Stimulated activated CD8-positive, alpha-beta memory T cell treated with anti-CD3 and anti-CD28 coated beads, Interleukin-15, amount 100 ng/mL, for 1 hour (primary cell): ENCODE data around the gene SLC39A9.
"Not testable (repeated sequence)": the region's sequence is repeated elsewhere in the genome, so short reads cannot be mapped to it uniquely, and the experiment has no call there.

ENCODE experiments used
- DNase-seq: peaks from one replicate; pipeline ENCODE4 v3.0.0-alpha.2; 2020; ENCODE audit warnings: low read depth

The SLC39A9 gene

DNA sequence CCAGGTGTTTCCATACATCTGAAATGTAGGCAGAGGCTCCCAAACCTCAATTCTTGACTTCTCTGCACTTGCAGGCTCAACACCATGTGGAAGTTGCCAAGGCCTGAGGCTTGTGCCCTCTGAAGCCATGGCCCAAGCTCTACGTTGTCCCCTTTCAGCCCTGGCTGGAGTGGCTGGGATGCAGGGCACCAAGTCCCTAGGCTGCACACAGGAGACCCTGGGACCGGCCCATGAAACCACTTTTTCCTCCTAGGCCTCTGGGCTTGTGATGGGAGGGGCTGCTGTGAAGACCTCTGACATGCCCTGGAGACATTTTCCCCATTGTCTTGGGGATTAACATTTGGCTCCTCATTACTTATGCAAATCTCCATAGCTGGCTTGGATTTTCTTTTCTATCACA, 79.6 kb downstream of the SLC39A9 start:
- not testable (repeated sequence) for DNase-seq

DNA sequence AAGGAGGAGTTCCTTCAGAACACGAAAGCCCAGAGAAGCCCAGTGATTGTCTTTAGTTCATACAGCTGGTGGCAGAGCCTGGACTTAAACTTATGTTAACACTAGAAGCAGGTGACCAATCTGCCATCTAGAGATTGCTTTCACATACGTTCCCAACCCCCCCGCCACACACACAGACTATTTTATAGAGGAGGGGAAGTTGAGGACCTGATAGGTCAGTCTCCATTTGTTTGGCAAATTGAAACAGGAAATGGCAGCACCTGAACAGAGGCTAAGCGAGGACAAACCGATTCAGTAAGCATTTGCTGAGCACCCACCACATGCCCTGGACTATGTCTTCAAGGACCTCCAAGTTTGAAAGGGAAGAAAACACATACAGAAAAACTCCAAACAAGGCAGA, 81.2 kb downstream of the SLC39A9 start:
- DNase-seq, result no peak

DNA sequence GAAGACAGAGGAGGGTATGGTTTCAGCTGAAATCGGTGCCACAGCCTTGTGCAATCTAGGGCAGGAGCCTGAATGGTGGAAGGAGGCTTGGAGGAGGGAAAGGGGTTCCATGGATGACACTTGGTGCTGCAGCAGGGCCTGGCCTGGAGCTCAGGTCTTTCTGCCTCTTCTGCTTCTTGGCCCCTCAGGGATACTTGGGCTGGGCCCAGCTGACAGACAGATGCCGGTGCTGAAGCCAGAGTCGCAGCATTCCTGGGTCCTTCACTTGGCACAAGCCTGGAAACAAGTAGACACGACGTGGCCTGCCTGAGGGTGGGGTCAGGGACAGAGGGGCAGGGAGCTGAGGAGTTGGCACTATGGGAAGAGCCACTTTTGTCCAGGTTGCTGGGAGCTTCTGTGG, 81.6 kb downstream of the SLC39A9 start:
- DNase-seq, result no peak

DNA sequence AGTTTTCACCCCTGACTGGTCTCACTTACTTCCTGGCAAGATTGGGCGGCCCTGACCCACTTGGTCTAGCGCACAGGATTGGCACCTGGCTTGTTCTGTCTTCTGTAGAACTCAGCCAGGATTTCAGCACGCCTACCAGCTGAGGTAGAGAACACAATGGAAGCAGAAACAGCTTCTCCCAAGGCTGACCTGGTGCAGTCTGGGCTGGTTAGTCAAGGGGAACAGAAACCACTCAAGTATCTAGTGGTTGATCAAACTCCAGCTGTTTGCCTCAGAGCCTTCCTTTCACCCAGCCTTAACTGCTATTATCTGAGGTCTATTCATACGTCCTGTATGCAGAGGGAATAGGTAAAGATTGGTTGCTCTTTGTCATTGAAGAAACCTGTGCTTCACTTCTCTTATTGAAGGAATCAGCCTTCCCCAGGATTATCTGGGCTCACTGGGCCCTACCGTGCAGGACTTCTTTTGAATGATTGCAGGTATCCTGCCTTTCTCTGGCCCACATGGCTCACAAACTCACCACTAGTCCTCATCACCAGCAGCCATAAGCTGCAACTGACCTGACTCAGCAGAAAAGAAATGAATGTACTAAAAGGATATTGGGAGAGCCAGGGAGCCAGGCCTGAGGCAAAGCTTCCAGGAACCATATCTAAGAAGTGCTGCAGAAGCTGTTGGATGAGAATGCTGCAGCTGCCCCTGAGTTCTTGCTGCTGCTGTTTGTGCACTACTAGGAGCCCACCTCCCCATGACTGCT, 83.5 kb downstream of the SLC39A9 start:
- no peak for DNase-seq

DNA sequence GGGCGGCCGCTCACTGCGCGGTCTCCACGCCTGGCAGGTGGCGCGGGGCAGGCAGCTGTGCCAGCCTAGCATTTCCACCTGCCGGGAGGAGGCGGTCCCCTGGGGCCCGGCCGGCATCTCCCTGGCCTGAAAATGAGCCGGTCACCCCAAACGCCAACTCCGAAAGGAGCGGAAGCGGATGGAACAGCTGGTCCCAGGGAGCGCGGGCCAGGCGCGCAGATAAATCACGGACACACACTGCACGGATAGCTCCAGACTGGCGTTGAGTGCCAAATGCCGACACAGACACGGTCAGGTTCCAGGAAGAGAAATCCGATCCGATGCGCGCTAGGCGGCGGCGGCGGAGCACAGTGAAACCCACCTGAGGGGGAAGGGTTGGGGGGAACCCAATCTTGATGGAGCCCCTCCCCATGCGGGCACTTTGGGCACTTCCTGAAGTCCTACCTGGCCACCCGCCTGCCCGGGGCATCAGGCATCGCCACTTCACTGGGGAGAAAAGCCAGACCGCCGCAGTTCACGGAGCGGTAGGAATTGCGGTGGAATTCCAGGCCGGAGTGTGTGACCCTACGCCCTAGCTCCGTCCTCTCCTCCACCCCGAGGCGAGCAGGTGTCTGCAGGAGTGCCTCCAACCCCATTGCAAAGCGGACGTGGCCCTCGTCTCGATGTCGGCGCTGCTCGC, 85.4 kb downstream of the SLC39A9 start:
- DNase-seq, result no peak

DNA sequence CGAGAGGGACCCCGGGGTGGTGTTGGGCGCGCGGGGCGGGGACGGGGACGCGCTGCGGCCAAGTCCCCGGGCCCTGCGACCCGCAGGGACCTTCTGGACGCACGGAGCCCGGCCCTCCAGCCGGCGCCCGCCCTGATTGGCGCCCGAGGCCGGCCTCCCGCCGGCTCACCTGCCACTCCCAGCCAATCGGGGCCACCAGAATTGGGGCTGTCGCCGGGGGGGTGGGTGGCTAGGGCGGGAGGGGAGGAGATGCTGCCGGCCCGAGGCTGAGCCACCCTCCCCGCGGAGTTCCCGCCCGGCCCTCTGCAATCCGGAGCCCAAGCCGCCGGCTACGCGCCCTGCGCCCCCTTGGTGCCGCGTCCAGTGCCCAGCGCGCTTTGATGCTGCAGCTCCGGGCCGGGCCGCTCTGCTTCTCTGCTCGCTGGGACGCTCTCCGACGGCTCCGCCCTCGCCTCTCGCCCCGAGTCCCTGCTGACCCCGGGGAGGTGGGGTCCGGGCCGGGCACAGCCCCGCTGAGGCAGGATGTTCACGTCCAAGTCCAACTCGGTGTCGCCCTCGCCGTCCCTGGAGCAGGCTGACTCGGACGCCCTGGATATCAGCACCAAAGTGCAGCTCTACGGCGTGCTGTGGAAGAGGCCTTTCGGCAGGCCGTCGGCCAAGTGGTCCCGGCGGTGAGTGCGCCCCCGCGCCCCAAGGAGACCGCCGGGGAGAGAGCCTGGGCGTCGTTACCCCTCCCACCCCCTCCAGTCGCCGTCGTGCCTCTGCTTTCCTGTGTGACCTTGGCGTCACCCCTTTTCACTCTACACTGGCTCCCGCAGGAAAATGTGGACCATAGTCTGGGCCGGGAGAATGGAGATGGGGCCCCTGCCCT, 86.2 kb downstream of the SLC39A9 start, which contains the start of gene PLEKHD1:
TSS of gene PLEKHD1 (plus strand) at position 285 of the 871 bp plus-strand sequence. CDS start at position 523, 238 bp downstream.
- DNase-seq, result no peak

DNA sequence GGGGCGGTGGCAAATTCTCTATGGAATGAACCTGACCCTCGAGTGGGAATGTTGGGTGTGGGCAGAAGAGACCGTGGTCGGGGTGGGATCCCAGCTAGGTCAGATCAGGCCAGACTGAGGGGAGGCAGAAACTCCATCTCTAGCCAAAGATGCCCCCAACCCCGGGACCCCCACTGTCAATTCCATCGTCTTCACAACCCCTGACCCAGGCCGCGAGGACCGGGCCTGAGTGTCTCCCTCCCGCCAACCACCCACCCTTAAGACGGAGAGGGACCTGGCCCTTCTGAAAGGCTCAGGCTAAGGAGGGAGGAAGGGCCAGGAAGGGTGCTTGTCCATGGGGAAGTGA, 86.8 kb downstream of the SLC39A9 start:
- no peak for DNase-seq

DNA sequence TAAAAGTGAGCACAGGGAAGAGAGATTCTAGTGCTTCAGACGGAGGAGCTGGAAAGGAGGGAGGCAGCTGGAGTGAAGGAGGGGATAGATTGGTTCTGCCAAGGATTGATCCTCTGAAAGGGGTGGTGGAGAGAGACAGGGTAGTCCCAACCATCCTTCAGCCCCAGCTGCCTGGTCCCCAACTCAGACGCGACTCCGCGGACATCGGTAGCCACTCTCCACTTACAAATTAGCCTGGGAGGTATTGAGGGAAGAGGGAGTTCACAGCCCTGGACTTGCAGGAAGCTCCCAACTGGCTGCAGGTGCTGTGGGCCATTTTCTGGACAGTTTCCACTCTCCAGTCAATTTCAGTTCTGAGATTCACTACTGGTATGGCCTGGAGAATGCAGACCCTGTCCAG, 87.2 kb downstream of the SLC39A9 start:
- no peak for DNase-seq

DNA sequence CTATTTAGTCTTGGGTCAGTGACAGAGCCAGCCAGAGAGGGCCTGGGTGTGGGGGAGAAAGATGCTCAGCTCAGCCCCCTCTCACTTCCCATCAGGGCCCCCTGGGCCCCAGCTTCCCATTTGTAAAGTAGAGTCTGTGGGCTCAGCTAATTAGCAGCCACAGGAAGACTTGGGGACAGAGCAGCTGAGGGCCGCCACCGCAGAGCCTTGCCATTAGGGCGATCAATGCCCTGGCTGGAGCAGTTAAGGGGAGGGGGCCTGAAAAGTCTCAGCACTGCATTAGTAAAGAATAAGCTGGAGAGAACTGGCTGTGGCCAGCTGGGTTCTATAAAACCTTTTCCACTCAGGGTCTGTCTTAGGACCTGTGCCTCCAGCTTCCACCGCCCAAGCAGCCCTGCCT, 88.7 kb downstream of the SLC39A9 start:
- DNase-seq, result no peak

DNA sequence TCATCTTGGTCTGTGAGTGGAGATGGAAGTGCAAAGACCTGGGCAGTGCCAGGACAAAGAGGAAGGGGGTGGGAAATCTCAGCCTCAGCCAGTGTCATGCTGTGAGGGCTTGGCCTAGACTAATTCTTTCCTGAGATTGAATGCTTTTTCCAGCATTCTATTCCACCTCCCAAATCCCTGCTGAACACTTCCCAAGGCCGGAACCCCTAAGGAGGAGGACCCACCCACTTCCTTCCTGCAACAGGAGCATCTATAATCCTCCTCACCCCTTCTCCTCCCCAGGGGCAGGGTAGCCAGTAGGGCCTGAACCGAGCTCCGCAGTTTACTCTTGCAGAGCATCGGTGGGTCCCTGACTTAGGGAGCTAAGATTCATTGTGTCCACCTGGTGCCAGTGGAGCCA, 89.3 kb downstream of the SLC39A9 start:
- no peak for DNase-seq

DNA sequence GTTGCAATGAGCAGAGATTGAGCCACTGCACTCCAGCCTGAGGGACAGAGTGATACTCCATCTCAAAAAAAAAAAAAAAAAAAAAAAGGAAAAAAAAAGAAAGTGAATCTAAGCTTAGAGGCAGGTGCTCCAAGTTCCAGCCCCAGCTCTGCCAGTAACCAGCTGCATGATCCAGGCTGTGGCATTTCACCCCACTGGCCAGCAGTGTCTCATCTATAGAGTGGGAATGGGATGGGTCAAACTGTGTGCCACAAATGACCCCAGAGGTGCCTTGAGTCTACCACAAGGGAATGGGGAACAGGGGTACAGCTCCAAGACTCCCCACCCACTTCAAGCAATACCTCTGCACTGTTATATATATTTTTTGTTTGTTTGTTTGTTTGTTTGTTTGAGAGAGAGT, 91.0 kb downstream of the SLC39A9 start:
- DNase-seq, result no peak

DNA sequence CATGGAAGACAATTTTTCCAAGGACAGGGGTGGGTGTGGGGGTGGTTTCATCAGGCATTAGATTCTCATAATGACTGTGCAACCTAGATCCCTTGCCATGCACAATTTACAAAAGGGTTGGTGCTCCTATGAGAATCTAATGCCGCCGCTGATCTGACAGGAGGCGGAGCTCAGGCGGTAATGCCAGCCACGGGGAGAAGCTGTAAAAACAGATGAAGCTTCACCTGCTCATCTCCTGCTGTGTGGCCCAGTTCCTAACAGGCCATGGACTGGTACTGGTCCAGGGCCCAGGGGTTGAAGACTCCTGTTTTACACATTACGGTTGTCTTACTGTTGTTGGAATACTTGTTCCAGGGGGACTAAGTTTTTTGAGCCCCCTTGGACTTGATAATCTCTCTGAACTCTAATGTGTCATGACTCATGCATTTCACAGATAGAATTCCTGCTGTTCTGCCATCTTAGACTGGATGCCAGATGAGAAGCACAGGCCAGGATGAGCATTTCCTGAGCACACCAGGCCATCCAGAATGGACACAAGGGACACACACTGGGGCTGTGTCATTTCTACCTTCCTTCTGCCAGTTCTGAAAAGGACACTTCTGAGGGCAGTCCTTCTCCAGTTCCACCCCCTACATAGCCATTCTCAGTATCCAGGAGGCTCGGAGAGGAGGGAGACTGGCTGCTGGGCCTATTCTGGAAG, 91.9 kb downstream of the SLC39A9 start:
- DNase-seq, result no peak

DNA sequence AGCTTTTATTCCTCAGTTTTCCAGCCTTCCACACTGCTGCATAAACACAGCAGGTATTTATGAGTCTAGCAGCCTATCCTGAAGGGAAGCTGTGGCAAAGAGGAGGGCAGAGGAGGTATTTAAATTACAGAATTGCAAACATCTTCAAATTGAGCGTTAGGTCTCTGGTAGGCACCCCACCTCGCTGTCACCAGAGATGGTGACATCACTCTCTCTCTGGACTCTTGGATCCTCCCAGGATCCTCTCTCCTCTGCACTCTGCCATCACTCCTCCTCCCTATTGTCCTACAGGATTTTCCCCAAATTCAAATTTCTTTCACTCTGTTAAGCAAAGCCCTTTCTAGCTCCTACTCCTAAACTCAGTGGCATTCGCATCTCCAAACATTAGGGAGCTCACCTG, 92.7 kb downstream of the SLC39A9 start:
- DNase-seq, result no peak

DNA sequence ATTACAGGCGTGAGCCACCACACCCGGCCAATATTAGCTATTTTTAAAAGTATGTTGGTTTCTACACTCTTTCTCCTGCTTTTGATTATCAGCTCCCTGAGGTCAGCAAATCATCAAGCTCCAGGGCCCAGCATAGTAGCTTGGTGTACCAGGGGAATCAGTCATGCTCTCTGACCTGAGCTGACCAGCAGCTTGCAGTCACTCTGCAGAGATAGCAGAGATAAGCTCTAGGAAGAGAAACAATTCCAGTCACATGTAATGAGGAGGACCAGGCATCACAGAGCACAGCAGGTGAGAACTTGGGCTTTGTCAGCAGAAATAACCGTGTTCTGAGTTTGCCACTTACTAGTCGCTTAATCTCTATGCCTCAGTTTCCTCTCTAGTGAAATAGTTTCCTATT, 94.5 kb downstream of the SLC39A9 start:
- no peak for DNase-seq

DNA sequence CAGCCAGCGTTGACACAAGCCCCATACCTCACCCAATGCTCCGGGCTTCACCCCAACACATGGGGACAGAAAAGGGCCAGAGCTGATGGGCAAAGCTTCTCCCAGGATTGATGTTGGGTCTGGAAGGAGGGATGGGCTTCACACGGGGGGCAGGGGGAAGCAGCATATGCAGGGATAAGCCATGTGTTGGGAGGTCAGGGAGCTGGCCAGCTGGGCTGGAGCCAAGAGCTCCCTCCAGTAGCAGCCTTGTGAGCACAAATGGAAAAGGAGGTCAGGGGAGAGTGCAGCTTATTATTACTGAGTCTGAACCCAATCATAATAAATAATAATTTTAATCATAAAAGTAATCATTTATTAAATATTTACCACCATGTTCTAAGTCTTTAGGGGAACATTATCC, 95.3 kb downstream of the SLC39A9 start:
- DNase-seq, result no peak

DNA sequence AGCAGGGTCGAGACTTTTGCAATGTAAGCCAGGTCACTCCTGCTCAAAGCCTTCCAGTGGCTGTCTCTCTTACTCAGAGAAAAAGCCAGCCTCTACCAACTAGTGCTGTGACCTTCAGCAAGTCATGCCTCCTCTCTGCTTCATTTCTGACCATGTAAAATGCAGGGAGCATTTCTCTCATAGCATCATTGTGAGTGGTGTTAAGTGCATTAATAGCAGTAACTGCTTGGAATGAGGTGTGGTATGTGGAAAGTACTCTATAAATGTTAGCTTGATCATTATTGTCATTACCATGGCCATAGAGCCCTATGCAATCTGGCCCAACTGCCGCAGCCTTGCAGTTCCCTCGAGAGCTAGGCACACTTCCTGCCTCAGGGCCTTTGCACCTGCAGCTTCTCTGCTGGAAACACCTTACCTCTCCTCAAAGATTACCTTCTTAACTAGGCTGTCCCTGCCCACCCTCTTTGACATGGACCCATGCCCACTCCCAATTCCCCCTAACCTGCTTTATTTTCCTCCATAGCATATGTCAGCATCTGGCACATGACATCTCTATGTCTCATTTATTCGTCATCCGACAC, 96.9 kb downstream of the SLC39A9 start:
- no peak for DNase-seq

DNA sequence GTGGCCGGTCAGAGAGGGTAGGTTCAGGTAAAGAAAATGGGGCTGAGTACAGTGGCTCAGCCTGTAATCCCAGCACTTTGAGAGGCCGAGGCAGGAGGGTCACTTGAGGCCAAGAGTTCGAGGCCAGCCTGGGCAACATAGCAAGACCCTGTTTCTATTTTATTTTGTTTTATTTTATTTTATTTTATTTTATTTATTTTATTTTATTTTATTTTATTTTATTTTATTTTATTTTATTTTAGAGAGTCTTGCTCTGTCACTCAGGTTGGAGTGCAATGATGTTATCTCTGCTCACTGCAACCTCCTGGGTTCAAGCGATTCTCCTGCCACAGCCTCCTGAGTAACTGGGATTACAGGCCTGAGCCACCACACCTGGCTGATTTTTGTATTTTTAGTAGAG, 99.4 kb downstream of the SLC39A9 start:
- DNase-seq, result not testable (repeated sequence)

DNA sequence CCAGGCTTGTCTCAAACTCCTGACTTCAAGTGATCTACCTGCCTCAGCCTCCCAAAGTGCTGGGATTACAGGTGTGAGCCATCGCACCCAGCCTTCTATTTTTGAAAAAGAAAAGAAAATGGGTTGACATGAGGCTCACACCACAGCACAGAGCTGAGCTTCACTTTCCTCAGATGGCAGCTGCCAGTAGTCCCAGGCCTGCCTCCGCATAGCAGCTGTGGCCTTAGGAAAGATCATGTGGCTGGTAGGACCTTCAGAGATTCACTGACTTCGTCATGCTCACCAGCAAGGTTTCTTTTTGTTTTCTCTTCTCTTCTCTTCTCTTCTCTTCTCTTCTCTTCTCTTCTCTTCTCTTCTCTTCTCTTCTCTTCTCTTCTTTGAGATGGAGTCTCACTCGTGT, 99.8 kb downstream of the SLC39A9 start:
- not testable (repeated sequence) for DNase-seq

DNA sequence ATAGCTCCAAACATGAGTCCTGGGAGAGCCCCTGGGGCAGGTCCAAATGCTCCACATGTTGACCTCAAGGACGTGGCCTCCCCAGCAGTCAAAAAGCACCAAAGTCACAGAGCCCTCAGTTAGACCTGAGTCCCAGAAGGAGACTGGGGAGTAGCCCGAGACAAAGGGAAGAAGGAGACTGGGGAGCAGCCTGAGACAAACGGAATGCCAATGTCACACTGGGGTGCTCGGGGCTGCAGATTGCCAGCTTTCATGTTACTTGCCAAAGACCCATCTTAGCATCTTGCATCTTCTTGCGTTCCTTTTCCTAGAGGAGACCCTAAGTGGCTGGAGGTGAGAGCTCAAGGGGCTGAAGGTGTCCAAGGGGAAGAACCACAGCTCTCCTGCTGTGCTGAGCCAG, 100.9 kb downstream of the SLC39A9 start:
- no peak for DNase-seq

DNA sequence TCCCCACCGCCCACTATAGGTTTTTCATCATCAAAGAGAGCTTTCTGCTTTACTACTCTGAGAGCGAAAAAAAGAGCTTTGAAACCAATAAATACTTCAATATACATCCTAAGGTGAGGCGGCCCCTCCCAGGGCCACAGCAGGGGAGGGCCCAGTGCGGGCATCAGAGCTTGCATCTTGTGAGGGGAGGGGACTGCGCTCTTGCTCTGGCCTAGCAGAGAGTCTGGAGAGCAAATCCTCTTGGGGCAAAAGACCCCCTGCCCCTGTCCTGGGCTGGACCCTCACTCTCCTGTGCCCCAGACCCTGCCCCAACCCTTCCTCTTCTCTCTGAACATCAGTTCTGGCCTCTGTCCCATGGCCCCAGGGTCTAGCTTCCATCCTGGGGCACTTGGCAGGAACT, 101.6 kb downstream of the SLC39A9 start:
- no peak for DNase-seq

DNA sequence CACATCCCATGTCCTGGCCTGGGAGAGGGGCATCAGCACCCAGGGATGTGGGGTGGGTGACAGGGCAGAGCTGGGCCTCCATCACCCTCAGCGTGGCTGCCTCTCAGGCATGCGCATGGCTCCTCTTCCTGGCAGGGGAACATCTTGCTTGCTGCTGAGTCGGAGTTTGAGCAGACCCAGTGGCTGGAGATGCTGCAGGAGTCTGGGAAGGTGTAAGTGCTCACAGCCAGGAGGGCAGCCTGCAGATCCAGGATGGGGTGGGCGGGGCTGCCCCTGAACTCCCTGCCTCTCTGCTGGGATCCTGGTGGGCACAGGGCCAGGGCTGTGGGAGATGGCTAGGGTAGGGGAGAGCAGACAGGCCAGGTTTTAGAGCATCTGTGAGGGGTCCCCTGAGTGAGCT, 102.2 kb downstream of the SLC39A9 start:
- DNase-seq, result no peak

DNA sequence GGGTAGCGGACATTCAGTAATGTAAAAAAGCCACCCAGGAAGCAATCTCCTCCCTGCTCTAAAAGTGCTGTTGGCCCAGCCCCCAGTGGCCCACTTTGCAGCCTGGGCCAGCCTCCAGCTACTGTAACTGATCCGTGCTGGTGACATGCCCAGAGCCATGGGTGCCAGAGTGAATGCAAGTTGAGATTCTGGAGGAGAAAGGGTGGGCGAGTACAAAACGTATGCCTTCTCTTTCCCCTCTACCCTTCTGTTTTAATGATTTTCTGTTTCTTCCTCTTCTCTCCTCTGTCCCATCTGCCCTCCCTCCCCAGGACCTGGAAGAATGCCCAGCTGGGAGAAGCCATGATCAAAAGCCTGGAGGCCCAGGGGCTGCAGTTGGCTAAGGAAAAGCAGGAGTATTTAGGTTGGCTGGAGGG, 102.9 kb downstream of the SLC39A9 start:
- no peak for DNase-seq
